ENCODE results near the gene DLK1.

Gene DLK1

DNA sequence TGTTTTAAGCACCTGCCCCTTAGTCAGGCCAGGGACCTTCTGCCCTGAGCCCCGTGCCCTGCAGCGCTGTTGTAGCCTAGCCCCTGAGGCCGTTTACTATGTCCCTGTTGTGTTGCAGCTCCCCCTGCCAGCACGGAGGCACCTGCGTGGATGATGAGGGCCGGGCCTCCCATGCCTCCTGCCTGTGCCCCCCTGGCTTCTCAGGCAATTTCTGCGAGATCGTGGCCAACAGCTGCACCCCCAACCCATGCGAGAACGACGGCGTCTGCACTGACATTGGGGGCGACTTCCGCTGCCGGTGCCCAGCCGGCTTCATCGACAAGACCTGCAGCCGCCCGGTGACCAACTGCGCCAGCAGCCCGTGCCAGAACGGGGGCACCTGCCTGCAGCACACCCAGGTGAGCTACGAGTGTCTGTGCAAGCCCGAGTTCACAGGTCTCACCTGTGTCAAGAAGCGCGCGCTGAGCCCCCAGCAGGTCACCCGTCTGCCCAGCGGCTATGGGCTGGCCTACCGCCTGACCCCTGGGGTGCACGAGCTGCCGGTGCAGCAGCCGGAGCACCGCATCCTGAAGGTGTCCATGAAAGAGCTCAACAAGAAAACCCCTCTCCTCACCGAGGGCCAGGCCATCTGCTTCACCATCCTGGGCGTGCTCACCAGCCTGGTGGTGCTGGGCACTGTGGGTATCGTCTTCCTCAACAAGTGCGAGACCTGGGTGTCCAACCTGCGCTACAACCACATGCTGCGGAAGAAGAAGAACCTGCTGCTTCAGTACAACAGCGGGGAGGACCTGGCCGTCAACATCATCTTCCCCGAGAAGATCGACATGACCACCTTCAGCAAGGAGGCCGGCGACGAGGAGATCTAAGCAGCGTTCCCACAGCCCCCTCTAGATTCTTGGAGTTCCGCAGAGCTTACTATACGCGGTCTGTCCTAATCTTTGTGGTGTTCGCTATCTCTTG lies 7.6 kb downstream of the DLK1 start:
- DNase-seq (ENCODE audit: low spot score): no peak

DNA sequence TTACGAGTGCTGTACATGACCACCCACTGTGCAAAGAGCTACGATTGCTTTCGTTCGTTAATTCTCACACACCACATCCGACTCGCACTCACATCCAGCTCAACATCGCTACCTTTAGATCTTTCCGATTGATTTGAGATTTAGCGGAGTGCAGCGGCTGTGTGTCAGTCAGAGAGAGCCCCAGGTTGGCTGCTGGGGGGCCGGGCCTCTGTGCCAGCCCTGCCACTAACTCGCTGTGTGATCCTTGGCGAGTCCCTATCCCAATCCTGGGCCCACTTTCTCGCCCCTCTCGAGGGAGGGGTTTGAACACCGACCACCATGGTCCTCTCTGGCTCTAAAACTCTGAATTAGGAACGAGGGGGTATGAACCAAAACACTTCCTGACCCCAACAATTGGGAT lies 8.6 kb downstream of the DLK1 start:
- DNase-seq (ENCODE audit: low spot score): no peak

DNA sequence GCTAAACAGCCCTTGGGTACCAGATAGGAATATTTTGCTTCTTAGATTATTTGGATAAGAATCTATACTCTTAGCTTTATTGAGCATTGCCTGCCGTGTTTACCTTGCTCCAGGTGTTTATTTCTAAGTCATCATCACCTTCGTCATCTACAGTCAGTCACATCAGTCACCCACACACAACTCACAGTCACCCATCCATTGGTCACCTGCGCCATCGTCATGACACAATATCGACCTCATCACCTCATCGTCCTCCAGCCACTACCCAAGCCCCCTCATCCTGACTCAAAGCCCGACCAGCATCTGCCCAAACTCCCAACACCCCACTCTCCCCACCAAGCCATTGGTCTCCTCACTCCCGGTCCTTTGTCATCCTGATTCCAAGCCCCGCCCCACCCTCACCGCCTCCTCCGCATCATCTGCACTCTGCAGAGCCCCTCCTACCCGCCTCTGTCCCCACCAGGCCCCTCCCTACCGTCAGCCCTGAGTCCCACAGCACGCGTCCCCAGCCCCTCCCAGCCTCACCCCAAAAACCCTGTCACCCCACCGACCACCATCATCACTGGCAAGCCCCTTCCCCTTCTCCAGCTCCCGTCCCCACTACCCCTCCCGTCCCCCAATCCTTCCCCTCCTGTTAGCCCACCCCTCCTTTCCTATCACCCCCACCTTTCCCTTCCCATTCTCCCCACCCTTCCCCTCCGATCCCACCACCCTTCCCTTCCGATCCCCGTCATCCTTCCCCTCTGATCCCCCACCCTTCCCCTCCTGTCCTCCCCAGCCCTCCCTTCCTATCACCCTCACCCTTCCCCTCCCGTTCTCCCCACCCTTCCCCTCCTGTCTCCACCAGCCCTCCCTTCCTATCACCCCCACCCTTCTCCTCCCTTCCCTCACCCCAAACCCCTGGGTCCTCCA lies 9.8 kb downstream of the DLK1 start:
- DNase-seq (ENCODE audit: low spot score): no peak

GRCh38 chr14:100737526-100737925 lies 10.8 kb downstream of the DLK1 start:
- DNase-seq (ENCODE audit: low spot score): no peak

DNA sequence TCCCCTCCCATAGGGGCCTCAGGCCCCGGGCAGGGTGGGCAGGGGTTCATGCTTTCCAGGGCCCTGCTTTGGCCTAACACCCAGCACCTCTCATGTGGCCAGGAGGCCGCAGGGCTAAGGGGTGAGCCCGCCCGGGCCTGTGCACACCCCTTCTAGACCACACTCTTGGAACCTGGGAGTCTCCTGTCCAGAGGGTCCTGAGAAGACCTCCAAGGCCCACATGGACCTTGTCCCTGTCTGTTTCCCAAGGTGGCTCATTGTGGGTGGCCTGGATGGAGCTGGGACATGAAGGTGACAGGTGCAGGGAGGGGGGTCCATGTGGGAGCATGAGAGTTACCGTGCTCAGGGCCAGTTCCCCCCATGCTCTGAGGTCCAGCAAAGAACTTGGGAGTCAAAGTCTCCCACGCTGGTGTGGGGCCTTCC lies 11.6 kb downstream of the DLK1 start:
- no peak for DNase-seq (ENCODE audit: low spot score)

DNA sequence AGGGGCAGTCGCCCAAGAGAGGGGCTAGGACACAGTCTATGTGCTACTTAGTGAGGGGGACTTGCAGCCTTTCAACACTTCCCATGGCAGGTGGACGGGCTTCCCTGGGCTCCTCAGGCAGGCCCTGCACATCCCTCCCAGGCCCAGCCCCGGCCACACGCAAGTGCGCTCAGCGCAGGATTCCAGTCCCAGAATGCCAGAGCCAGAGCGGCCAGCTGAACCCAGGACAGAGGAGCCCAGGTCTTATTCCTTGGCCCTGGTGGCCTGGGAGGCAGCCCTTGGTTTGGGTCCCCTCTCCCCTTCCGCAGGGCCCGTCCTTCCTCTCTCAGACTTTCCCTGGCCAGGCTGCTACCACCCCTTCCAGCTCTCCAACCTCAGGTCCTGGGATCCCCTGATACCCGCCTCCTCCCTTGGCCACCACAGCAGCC lies 12.0 kb downstream of the DLK1 start:
- no peak for DNase-seq (ENCODE audit: low spot score)

- DNase-seq (ENCODE audit: low spot score): no peak
Measured at GRCh38 chr14:100739306-100739705, 12.6 kb downstream of the DLK1 start.

GRCh38 chr14:100740196-100740825 lies 13.6 kb downstream of the DLK1 start:
- DNase-seq (ENCODE audit: low spot score): no peak

- no peak for DNase-seq (ENCODE audit: low spot score)
Measured at GRCh38 chr14:100740929-100741328, 14.2 kb downstream of the DLK1 start.

DNA sequence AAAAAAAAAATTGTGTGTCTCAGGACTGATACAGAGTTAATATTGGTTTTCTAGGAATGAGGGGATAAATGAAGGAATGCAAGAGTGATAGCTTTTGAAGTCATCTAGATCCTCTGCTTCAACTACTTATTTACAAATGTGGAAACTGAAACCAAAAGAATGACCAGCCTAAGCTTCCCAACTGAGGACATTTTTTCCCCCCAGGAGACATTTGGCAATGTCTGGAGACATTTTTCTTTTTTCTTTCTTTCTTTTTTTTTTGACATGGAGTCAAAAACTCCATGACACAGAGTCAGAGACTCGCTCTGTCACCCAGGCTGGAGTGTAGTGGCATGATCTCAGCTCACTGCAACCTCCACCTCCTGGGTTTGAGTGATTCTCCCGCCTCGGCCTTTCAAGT lies 15.3 kb downstream of the DLK1 start:
- DNase-seq (ENCODE audit: low spot score): no peak

DNA sequence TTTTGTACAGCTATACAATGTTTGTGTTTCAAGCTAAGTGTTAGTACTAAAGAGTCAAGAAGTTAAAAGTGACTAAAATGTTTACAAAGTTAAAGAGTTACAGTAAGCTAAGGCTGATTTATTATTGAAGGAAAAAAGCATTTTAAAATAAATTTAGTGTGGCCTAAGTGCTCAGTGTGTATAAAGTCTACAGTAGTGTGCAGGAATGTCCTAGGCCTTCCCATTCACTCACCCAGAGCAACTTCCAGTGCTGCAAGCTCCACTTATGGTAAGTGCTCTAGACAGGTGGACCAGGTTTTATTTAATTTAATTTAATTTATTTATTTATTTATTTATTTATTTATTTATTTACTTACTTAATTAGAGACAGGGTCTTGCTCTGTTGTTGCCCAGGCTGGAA lies 19.6 kb downstream of the DLK1 start:
- DNase-seq (ENCODE audit: low spot score): no peak

- DNase-seq (ENCODE audit: low spot score): peak; percentile 53
Measured at GRCh38 chr14:100747021-100747586, 20.4 kb downstream of the DLK1 start.

GRCh38 chr14:100747736-100748135 lies 21.0 kb downstream of the DLK1 start:
- DNase-seq (ENCODE audit: low spot score): no peak

GRCh38 chr14:100748403-100748802 lies 21.7 kb downstream of the DLK1 start:
- DNase-seq (ENCODE audit: low spot score): no peak

GRCh38 chr14:100748944-100749343 lies 22.3 kb downstream of the DLK1 start:
- no peak for DNase-seq (ENCODE audit: low spot score)

DNA sequence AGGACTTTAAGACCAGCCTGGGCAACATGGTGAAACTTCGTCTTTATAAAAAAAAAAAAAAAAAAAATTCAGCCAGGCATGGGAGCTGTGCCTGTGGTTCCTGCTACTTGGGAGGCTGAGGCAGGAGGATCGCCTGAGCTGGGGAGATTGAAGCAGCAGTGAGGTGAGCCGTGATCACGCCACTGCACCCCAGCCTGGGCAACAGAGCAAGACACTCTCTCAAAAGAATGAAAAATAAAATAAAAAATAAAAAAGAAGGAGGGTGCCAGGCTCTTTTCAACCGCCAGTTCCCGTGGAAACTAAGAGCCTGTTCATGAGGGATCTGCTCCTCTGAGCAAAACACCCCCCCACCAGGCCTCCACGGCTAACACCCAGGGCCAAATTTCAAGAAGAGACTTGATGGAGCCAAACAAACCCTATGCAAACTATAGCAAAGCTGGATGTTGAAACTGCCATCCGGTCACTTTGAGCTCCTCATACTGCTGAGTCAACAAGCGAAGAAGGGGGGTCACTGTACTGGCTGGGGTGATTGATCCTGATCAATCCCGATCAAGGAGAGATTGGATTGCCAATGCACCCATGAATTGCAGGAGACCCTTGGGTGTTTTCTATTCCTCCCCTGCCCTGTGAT lies 23.4 kb downstream of the DLK1 start:
- DNase-seq (ENCODE audit: low spot score): no peak

GRCh38 chr14:100750762-100751699 lies 24.3 kb downstream of the DLK1 start:
- DNase-seq (ENCODE audit: low spot score): no peak

DNA sequence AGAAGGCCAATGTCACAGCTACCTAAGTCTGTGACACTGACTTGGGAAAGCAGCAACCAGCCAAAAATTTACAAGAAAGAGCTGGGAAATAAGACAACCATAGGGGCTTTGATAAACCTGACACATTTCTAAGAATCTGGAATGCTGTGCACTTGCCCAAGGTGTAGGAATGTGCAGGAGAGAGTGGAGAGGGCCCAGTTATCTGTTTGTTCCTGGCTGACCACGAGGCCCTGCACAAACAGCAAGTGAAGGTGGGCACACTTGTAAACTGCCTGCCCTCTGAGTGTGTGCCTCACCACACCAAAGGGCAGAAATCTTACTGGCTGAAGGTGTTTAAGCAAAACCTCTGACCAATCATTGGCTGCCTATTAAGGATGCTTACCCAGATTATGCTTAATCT lies 27.3 kb downstream of the DLK1 start:
- no peak for DNase-seq (ENCODE audit: low spot score)

DNA sequence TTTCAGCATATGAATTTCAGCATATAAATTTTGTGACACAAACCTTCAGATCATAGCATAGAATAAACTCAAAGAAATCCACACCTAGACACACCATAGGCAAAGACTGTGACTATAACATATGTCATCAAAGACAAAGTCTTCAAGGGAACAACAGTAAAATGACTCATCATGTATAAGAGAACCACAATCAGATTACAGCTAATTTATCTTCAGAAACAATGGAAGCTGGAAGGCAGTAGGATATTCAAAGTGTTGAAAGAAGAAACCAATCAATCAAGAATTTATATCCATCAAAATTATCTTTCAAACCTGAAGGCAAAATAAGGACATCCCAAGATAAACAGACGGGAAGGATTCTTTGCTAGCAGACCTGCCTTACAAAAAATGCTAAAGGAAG lies 29.0 kb downstream of the DLK1 start:
- no peak for DNase-seq (ENCODE audit: low spot score)

DNA sequence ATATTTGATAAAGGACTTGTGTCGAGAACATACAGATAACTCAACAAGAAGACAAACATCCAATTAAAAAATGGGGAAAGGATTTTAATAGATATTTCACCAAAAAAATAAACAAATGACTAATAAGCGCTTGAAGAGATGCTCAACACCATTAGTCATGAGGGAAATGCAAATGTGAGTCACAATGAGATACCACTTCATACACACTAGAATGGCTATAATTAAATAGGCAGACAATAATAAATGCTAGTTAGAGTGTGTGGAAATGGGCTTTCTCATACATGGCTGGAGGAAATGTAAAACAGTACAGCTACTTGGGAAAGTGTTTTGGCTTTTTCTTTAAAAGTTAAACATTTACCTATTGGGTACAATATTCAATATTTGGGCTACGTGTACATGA lies 34.8 kb downstream of the DLK1 start:
- DNase-seq (ENCODE audit: low spot score): no peak
